Thoracic aorta (tissue), 2 donors: Measurements from ENCODE around the gene SLC22A23. TPM values are rescaled to one million over a fixed set of nuclear protein-coding genes. Genes with fewer than 3 reads are reported as not detected.
"Not testable (repeated sequence)": the region's sequence is repeated elsewhere in the genome, so short reads cannot be mapped to it uniquely, and the experiment has no call there.

Experiments
- ATAC-seq: fragments of 150-250 bp; one replicate; pipeline ENCODE4 v1.8.0; 2017; ENCODE audit warnings: low read depth; ENCODE audit not compliant: insufficient number of reproducible peaks, low FRiP score
- DNase-seq: peaks from one replicate; pipeline ENCODE4 v3.0.0-alpha.2; 2020; ENCODE audit warnings: low spot score
- H3K27ac ChIP-seq, 2 donors: fragments of 200-600 bp; sonication (generic); 1 replicate in 1 of 2; 2 replicates in 1 of 2; pipeline ENCODE4 v1.5.1; 2016; ENCODE audit warnings: mild to moderate bottlenecking in 2 of 2, moderate library complexity in 2 of 2
- H3K27me3 ChIP-seq: fragments of 200-600 bp; sonication (generic); replicated peaks from 2 replicates; pipeline ENCODE4 v1.6.0; 2016; ENCODE audit warnings: mild to moderate bottlenecking; ENCODE audit not compliant: insufficient read depth
- H3K36me3 ChIP-seq: fragments of 200-600 bp; sonication (generic); one replicate; pipeline ENCODE4 v1.5.1; 2016
- H3K4me1 ChIP-seq, 2 donors: fragments of 200-600 bp; sonication (generic); 1 replicate in 1 of 2; 2 replicates in 1 of 2; pipeline versions ENCODE4 v1.5.1 to v1.6.0; 2016; ENCODE audit warnings: low read depth in 2 of 2, mild to moderate bottlenecking in 1 of 2; ENCODE audit not compliant: control insufficient read depth in 1 of 2
- H3K4me3 ChIP-seq: fragments of 200-600 bp; sonication (generic); 2 replicates; pipeline ENCODE4 v1.5.1; 2016; ENCODE audit warnings: mild to moderate bottlenecking
- H3K9me3 ChIP-seq: fragments of 200-600 bp; sonication (generic); 2 replicates; pipeline ENCODE4 v1.5.1; 2016
- CTCF ChIP-seq: fragments of 200-600 bp; sonication (generic); IDR thresholded peaks from one replicate; pipeline ENCODE4 v1.5.1; 2019; ENCODE audit warnings: antibody characterized with exemption
- total RNA-seq, 2 donors: library from RNA; depleted of rRNA; stranded (reverse); fragments of >200 nt; gene quantifications; one replicate each; pipeline versions ENCODE4 v1.1.0 to v1.2.3, GENCODE V29; 2016

SLC22A23 gene
- total RNA-seq, 2 donors from 2014 or later: 5.1 to 9.7 TPM

- DNase-seq: no peak
- TF ChIP-seq CTCF: no peak
- Histone ChIP-seq H3K36me3 (no peaks in the 10 kb centered on the region), H3K4me3 (no peak overlapping the region), H3K27me3 (no peaks in the 10 kb centered on the region), H3K9me3 (no peaks in the 10 kb centered on the region), H3K27ac (no peak overlapping the region), H3K4me1 (no peaks in the 10 kb centered on the region)
- no peak for ATAC-seq
These were observed 76.3 kb downstream of the SLC22A23 start for GRCh38 chr6:3380344-3381232.

- no peaks in the 10 kb centered on the region for H3K9me3 ChIP-seq
- TF ChIP-seq CTCF: no peak
- no peaks in the 10 kb centered on the region for H3K27me3 ChIP-seq
- H3K4me3 ChIP-seq: no peak overlapping the region
- no peak for ATAC-seq
- H3K36me3 ChIP-seq: no peaks in the 10 kb centered on the region
- no peaks in the 10 kb centered on the region for H3K4me1 ChIP-seq
- no peak for DNase-seq
- H3K27ac ChIP-seq: no peak overlapping the region
These were observed 77.3 kb downstream of the SLC22A23 start for GRCh38 chr6:3379482-3380060.

GRCh38 chr6:3378808-3379207, 78.0 kb downstream of the SLC22A23 start:
- not testable (repeated sequence) for ATAC-seq, H3K27ac ChIP-seq, H3K4me3 ChIP-seq, H3K27me3 ChIP-seq, H3K4me1 ChIP-seq, H3K9me3 ChIP-seq, DNase-seq, H3K36me3 ChIP-seq

GRCh38 chr6:3378398-3378782, 78.5 kb downstream of the SLC22A23 start:
- not testable (repeated sequence) for H3K9me3 ChIP-seq, H3K4me3 ChIP-seq, H3K27ac ChIP-seq, H3K36me3 ChIP-seq, H3K27me3 ChIP-seq, DNase-seq, ATAC-seq, H3K4me1 ChIP-seq

- ATAC-seq (no peak), DNase-seq (no peak)
- Histone ChIP-seq H3K36me3 (no peaks in the 10 kb centered on the region), H3K4me1 (no peaks in the 10 kb centered on the region), H3K4me3 (no peak overlapping the region), H3K27ac (no peak overlapping the region), H3K9me3 (no peaks in the 10 kb centered on the region), H3K27me3 (no peaks in the 10 kb centered on the region)
- TF ChIP-seq CTCF: no peak
These were observed 79.1 kb downstream of the SLC22A23 start for GRCh38 chr6:3377536-3378397.
